ENCODE results near the gene DHDH.
"Not testable (repeated sequence)": the region's sequence is repeated elsewhere in the genome, so short reads cannot be mapped to it uniquely, and the experiment has no call there.

DHDH gene

GRCh38 chr19:48933382-48933932 is at the start of gene DHDH:
Gene DHDH, plus strand, starts transcription at chr19:48933699. Its CDS starts 23 bp downstream, at chr19:48933722.
- H3K4me3 ChIP-seq (ENCODE audit: low read depth, low read length), result peak within 1 kb of the TSS; percentile 29
- peak; percentile 75 for DNase-seq (ENCODE audit: low read depth)
- TF ChIP-seq CTCF (IDR thresholded peaks at IDR 0.05; ENCODE audit: insufficient read depth, low read depth, low read length, missing control alignments), result no peak

GRCh38 chr19:48883726-48884125 is 49.8 kb upstream of the DHDH start:
- no peak overlapping the region for H3K4me3 ChIP-seq (ENCODE audit: low read depth, low read length)
- TF ChIP-seq CTCF (IDR thresholded peaks at IDR 0.05; ENCODE audit: insufficient read depth, low read depth, low read length, missing control alignments), result no peak

GRCh38 chr19:48887861-48888612 is 45.5 kb upstream of the DHDH start:
- TF ChIP-seq CTCF (IDR thresholded peaks at IDR 0.05; ENCODE audit: insufficient read depth, low read depth, low read length, missing control alignments), result no peak
- no peak for DNase-seq (ENCODE audit: low read depth)

More at GRCh38 chr19:48883726-48884125, 49.8 kb upstream of the DHDH start:
- DNase-seq (ENCODE audit: low read depth), result no peak

GRCh38 chr19:48889496-48889895 is 44.0 kb upstream of the DHDH start:
- H3K4me3 ChIP-seq (ENCODE audit: low read depth, low read length), result not testable (repeated sequence)

More at GRCh38 chr19:48887861-48888612, 45.5 kb upstream of the DHDH start:
- H3K4me3 ChIP-seq (ENCODE audit: low read depth, low read length), result no peak overlapping the region

GRCh38 chr19:48890551-48890950 is 42.9 kb upstream of the DHDH start:
- no peak overlapping the region for H3K4me3 ChIP-seq (ENCODE audit: low read depth, low read length)
- no peak for DNase-seq (ENCODE audit: low read depth)
- TF ChIP-seq CTCF (IDR thresholded peaks at IDR 0.05; ENCODE audit: insufficient read depth, low read depth, low read length, missing control alignments), result no peak

More at GRCh38 chr19:48889496-48889895, 44.0 kb upstream of the DHDH start:
- DNase-seq (ENCODE audit: low read depth), result not testable (repeated sequence)

- no peak for DNase-seq (ENCODE audit: low read depth)
- no peak overlapping the region for H3K4me3 ChIP-seq (ENCODE audit: low read depth, low read length)
- no peak for TF ChIP-seq CTCF (IDR thresholded peaks at IDR 0.05; ENCODE audit: insufficient read depth, low read depth, low read length, missing control alignments)
Observed at GRCh38 chr19:48895226-48895625, 38.3 kb upstream of the DHDH start.

GRCh38 chr19:48896191-48896720 is 37.2 kb upstream of the DHDH start:
- DNase-seq (ENCODE audit: low read depth), result peak; percentile 54
- no peak for TF ChIP-seq CTCF (IDR thresholded peaks at IDR 0.05; ENCODE audit: insufficient read depth, low read depth, low read length, missing control alignments)
- no peak overlapping the region for H3K4me3 ChIP-seq (ENCODE audit: low read depth, low read length)

Measured in GM12865 (cell line).